DND-41 (cell line): Measurements from ENCODE around the gene ANKRD26.

Source experiments
- EZH2 ChIP-seq: IDR thresholded peaks from 3 replicates; pipeline ENCODE4 v1.6.1; 2012; ENCODE audit warnings: borderline replicate concordance, low read depth, mild to moderate bottlenecking, moderate library complexity, low read length, inconsistent platforms; ENCODE audit not compliant: severe bottlenecking
- TF ChIP-seq, protein P1 (sequence below): IDR thresholded peaks from 2 replicates; pipeline ENCODE4 v1.5.1; 2012; ENCODE audit warnings: borderline replicate concordance, low read length, moderate library complexity, mild to moderate bottlenecking; ENCODE audit not compliant: poor library complexity, severe bottlenecking; ENCODE audit errors: extremely low read depth

DNA sequence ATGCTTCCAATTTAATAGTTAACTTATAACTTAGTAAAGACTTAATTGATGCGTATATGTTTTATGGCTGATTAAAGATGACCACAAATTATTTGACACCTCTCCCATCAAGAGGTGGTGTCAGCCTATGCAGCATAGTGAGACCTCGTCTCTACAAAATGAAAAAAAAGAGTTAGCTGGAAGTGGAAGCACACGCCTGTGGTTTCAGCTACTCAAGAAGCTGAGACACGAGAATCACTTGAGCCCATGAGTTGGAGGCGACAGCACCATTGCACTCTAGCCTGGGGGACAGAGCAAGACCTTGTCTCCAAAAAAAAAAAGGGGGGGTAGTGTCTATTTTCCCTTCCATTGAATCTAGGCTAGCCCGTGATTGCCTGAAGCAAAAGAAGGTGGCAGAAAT is 140.5 kb downstream of the ANKRD26 start:
- no peak for TF ChIP-seq EZH2
- TF ChIP-seq, protein P1, sequence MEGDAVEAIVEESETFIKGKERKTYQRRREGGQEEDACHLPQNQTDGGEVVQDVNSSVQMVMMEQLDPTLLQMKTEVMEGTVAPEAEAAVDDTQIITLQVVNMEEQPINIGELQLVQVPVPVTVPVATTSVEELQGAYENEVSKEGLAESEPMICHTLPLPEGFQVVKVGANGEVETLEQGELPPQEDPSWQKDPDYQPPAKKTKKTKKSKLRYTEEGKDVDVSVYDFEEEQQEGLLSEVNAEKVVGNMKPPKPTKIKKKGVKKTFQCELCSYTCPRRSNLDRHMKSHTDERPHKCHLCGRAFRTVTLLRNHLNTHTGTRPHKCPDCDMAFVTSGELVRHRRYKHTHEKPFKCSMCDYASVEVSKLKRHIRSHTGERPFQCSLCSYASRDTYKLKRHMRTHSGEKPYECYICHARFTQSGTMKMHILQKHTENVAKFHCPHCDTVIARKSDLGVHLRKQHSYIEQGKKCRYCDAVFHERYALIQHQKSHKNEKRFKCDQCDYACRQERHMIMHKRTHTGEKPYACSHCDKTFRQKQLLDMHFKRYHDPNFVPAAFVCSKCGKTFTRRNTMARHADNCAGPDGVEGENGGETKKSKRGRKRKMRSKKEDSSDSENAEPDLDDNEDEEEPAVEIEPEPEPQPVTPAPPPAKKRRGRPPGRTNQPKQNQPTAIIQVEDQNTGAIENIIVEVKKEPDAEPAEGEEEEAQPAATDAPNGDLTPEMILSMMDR, result no peak
